Measurements from ENCODE around the gene MYL9.
A peak's percentile ranks its signal among the peaks of the same experiment; 100 is the strongest.

The MYL9 gene

GRCh38 chr20:36571564-36572504, 30.5 kb downstream of the MYL9 start:
- Histone ChIP-seq H3K4me3 (peak overlapping the region; percentile 76), H3K9ac (ENCODE audit: insufficient read length) (peak overlapping the region; percentile 67), H3K27ac (peak overlapping the region; percentile 69), H3K36me3 (ENCODE audit: insufficient read depth, low read length) (peaks cover 7% of the 10 kb centered on the region), H3K9me3 (ENCODE audit: low read depth, low read length) (no peaks in the 10 kb centered on the region)
- no peak for TF ChIP-seq FOXP2 (optimal IDR thresholded peaks at IDR 0.05; ENCODE audit: control extremely low read depth, extremely low read length, insufficient read depth)
- 0 out of 2 replicates have a peak, but pooled peaks have one; percentile 12 for TF ChIP-seq POLR2AphosphoS5 (IDR thresholded peaks at IDR 0.05; ENCODE audit: borderline replicate concordance, low read depth, low read length)
- no peak for DNase-seq (ENCODE audit: low read depth, low spot score)

DNA sequence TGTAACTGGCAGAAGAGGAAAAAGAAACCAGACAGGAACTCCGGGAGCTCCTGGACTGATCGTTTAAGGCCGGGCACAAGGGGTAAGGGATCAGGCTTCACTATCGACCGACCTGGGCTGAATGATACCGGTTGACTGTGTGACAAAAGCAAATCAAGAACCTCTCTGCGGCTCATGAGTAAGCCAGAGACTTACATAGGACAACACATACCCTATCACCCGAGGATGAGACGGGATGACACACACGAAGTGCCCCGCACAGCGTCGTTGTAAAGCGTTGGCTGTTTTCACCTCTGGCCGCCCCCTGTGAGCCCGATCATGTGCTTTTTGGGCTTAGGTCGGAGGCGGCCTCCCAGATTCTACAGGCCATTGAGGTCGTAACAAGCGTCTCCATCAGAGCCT, 31.4 kb downstream of the MYL9 start:
- TF ChIP-seq POLR2AphosphoS5 (IDR thresholded peaks at IDR 0.05; ENCODE audit: borderline replicate concordance, low read depth, low read length) (no peak), EZH2 (IDR thresholded peaks at IDR 0.05) (no peak), FOXP2 (optimal IDR thresholded peaks at IDR 0.05; ENCODE audit: control extremely low read depth, extremely low read length, insufficient read depth) (no peak)
- peak overlapping the region; percentile 76 for H3K4me3 ChIP-seq
- H3K9me3 ChIP-seq (ENCODE audit: low read depth, low read length): no peaks in the 10 kb centered on the region
- H3K36me3 ChIP-seq (ENCODE audit: insufficient read depth, low read length): peaks cover 7% of the 10 kb centered on the region
- H3K27ac ChIP-seq: peak overlapping the region; percentile 69
- no peak for DNase-seq (ENCODE audit: low read depth, low spot score)
- H3K9ac ChIP-seq (ENCODE audit: insufficient read length): peak overlapping the region; percentile 67

- H3K9ac ChIP-seq (ENCODE audit: insufficient read length): peak within 1 kb of the TSS; percentile 94
- peak within 1 kb of the TSS; percentile 94 for H3K4me3 ChIP-seq
- TF ChIP-seq EZH2 (IDR thresholded peaks at IDR 0.05) (no peak), POLR2AphosphoS5 (IDR thresholded peaks at IDR 0.05; ENCODE audit: borderline replicate concordance, low read depth, low read length) (peak; percentile 68; the same call in 1 of the 2 replicates), FOXP2 (optimal IDR thresholded peaks at IDR 0.05; ENCODE audit: control extremely low read depth, extremely low read length, insufficient read depth) (no peak)
- H3K27ac ChIP-seq: peak within 1 kb of the TSS; percentile 93
- H3K36me3 ChIP-seq (ENCODE audit: insufficient read depth, low read length): peaks cover 10% of the 10 kb centered on the region
- H3K9me3 ChIP-seq (ENCODE audit: low read depth, low read length): no peaks in the 10 kb centered on the region
- DNase-seq (ENCODE audit: low read depth, low spot score): peak; percentile 66
These were observed 31.9 kb downstream of the MYL9 start, which contains the start of gene TGIF2 for GRCh38 chr20:36573103-36573797. TGIF2 (plus strand) TSS chr20:36573597; CDS start chr20:36578775, 5,178 bp downstream.

DNA sequence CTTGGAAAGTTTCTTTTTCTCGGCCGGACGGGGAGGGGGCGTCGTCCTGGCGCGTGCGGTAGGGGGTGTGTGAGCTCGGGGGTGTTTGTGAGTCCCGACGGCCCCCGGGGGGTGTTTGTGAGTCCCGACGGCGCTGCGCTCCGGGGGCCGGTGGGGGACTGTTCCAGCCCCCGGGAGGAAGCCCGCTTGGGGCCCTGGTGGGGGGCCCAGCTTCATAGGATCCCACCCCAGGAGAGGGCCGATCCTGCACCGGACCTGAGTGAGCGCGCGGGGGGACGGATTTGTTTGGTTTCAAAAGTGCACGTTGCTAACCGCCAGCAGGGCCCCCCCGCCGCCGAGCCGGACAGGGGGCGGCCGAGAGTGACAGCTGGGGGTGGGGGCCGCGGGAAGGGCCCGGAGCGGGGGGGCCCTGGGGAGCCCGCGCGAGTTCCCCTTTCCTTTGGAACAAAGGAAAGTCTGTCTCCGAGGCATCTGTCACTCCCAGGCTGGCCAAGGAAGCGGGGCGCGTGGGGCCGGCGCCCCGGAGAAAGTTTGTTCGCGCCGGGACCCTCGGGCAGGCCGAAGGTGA, 32.6 kb downstream of the MYL9 start:
- H3K27ac ChIP-seq: peak overlapping the region; percentile 93
- peaks cover 16% of the 10 kb centered on the region for H3K36me3 ChIP-seq (ENCODE audit: insufficient read depth, low read length)
- no peak for TF ChIP-seq POLR2AphosphoS5 (IDR thresholded peaks at IDR 0.05; ENCODE audit: borderline replicate concordance, low read depth, low read length)
- no peak for TF ChIP-seq EZH2 (IDR thresholded peaks at IDR 0.05)
- no peak for TF ChIP-seq FOXP2 (optimal IDR thresholded peaks at IDR 0.05; ENCODE audit: control extremely low read depth, extremely low read length, insufficient read depth)
- no peak for DNase-seq (ENCODE audit: low read depth, low spot score)
- H3K4me3 ChIP-seq: peak overlapping the region; percentile 94
- H3K9ac ChIP-seq (ENCODE audit: insufficient read length): peak overlapping the region; percentile 94
- H3K9me3 ChIP-seq (ENCODE audit: low read depth, low read length): no peaks in the 10 kb centered on the region

DNA sequence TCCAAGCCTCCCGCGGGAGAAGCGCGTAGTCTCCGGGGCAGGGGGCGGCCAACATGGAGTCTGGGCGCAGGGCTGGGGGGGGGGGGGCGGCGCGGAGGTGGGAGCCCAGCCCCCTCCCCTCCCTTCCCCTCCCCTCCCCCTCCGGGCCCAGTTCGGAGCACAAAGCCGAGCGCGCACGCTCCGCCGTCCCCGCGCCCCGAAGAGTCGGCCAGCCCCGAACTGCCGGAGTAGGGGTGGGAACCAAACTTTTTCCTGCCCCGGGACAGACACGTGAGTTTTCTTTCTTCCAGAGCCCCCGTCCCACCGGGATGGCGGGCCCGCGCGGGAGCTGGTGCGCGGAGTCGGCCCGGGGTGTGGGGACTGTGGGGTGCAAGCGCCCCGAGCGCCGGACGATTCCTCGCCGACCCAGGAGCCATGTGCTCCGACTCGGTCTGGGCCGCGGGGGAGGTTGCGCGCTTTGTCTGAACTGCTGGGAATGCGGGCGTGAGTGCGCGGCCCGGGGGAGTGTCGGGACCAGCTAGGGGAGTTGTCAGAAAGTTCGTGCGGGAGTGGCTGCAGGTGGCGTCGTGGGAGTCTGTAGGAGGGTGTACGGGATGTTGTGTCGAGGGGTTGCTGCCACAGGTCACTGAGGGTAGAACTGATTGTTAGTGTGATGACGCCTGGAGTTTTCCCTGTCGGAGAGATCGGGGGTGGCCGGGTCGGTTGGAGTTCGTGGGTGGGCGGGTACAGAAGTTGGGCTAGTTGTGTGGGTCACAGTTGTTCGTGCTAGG, 33.2 kb downstream of the MYL9 start:
- TF ChIP-seq POLR2AphosphoS5 (IDR thresholded peaks at IDR 0.05; ENCODE audit: borderline replicate concordance, low read depth, low read length): peak; percentile 71
- no peak for TF ChIP-seq FOXP2 (optimal IDR thresholded peaks at IDR 0.05; ENCODE audit: control extremely low read depth, extremely low read length, insufficient read depth)
- TF ChIP-seq EZH2 (IDR thresholded peaks at IDR 0.05): no peak
- DNase-seq (ENCODE audit: low read depth, low spot score): no peak
- Histone ChIP-seq H3K9ac (ENCODE audit: insufficient read length) (peak overlapping the region; percentile 94), H3K9me3 (ENCODE audit: low read depth, low read length) (no peaks in the 10 kb centered on the region), H3K4me3 (peak overlapping the region; percentile 94), H3K27ac (peak overlapping the region; percentile 93), H3K36me3 (ENCODE audit: insufficient read depth, low read length) (peaks cover 23% of the 10 kb centered on the region)

GRCh38 chr20:36576081-36576445, 34.7 kb downstream of the MYL9 start:
- peaks cover 36% of the 10 kb centered on the region for H3K36me3 ChIP-seq (ENCODE audit: insufficient read depth, low read length)
- no peaks in the 10 kb centered on the region for H3K9me3 ChIP-seq (ENCODE audit: low read depth, low read length)
- no peak for DNase-seq (ENCODE audit: low read depth, low spot score)
- no peak overlapping the region for H3K27ac ChIP-seq
- no peak overlapping the region for H3K9ac ChIP-seq (ENCODE audit: insufficient read length)
- H3K4me3 ChIP-seq: 0 out of 2 replicates have a peak overlapping the region, but pooled peaks have one; percentile 94
- no peak for TF ChIP-seq FOXP2 (optimal IDR thresholded peaks at IDR 0.05; ENCODE audit: control extremely low read depth, extremely low read length, insufficient read depth)
- no peak for TF ChIP-seq EZH2 (IDR thresholded peaks at IDR 0.05)
- TF ChIP-seq POLR2AphosphoS5 (IDR thresholded peaks at IDR 0.05; ENCODE audit: borderline replicate concordance, low read depth, low read length): no peak

- Histone ChIP-seq H3K36me3 (ENCODE audit: insufficient read depth, low read length) (peaks cover 58% of the 10 kb centered on the region), H3K9ac (ENCODE audit: insufficient read length) (no peak overlapping the region), H3K27ac (no peak overlapping the region), H3K4me3 (no peak overlapping the region), H3K9me3 (ENCODE audit: low read depth, low read length) (no peaks in the 10 kb centered on the region)
- DNase-seq (ENCODE audit: low read depth, low spot score): no peak
- no peak for TF ChIP-seq FOXP2 (optimal IDR thresholded peaks at IDR 0.05; ENCODE audit: control extremely low read depth, extremely low read length, insufficient read depth)
- no peak for TF ChIP-seq EZH2 (IDR thresholded peaks at IDR 0.05)
These were observed 37.2 kb downstream of the MYL9 start for GRCh38 chr20:36578356-36579041.
